Body of pancreas (tissue), 4 donors: Measurements from ENCODE around the gene ASTN2. TPM values are rescaled to one million over a fixed set of nuclear protein-coding genes. Genes with fewer than 3 reads are reported as not detected.

Source experiments
- ATAC-seq: fragments of 150-250 bp; one replicate; pipeline ENCODE4 v1.9.1; 2016
- DNase-seq, 4 donors: peaks; one replicate each; pipeline ENCODE4 v3.0.0-alpha.2; 2019
- H3K27ac ChIP-seq, 4 donors: fragments of 200-600 bp; sonication (generic); 1 replicate in 3 of 4; 2 replicates in 1 of 4; pipeline versions ENCODE4 v1.5.1 to v1.6.1; 2016 to 2019; ENCODE audit warnings: mild to moderate bottlenecking in 1 of 4, mixed read lengths in 1 of 4, moderate library complexity in 1 of 4
- H3K27me3 ChIP-seq, 2 donors: fragments of 200-600 bp; sonication (generic); one replicate each; pipeline ENCODE4 v1.6.0; 2016; ENCODE audit warnings: mild to moderate bottlenecking in 1 of 2
- H3K36me3 ChIP-seq, 2 donors: fragments of 200-600 bp; sonication (generic); replicated peaks in 1 of 2; 2 replicates each; pipeline ENCODE4 v1.5.1; 2016; ENCODE audit warnings: low read depth in 2 of 2; ENCODE audit not compliant: insufficient read depth in 1 of 2
- H3K4me1 ChIP-seq: fragments of 200-600 bp; sonication (generic); one replicate; pipeline ENCODE4 v1.6.0; 2016
- H3K4me3 ChIP-seq, 2 donors: fragments of 200-600 bp; sonication (generic); 1 replicate in 1 of 2; 2 replicates in 1 of 2; pipeline ENCODE4 v1.5.1; 2016 to 2019
- H3K9me3 ChIP-seq, 3 donors: fragments of 200-600 bp; sonication (generic); 1 replicate in 2 of 3; 2 replicates in 1 of 3; pipeline ENCODE4 v1.5.1; 2016
- POLR2A ChIP-seq, 3 donors: fragments of 450-650 bp; IDR thresholded peaks; one replicate each; pipeline ENCODE4 v1.6.1; 2016; ENCODE audit warnings: antibody characterized with exemption in 3 of 3, mild to moderate bottlenecking in 2 of 3
- WGBS, 2 donors: methylation state at CpG; one replicate each; pipeline ENCODE4 v1.1.5; 2017; 5-methylcytosine and 5-hydroxymethylcytosine counted together
- intact Hi-C: fragments of 100-400 bp; cut with DNase I; formaldehyde crosslinking; loops from one replicate; pipeline ENCODE4 v1.15.1; 2023
- total RNA-seq, 2 donors: library from RNA; depleted of rRNA; stranded (reverse); fragments of >200 nt; gene quantifications; one replicate each; pipeline ENCODE4 v1.1.0, GENCODE V29; 2016
- TF ChIP-seq, protein P1 (sequence below), 7 experiments: fragments of 450-650 bp in 4 of 7; fragments of 200-600 bp in 3 of 7; sonication (generic) in 3 of 7; IDR thresholded peaks; one replicate each; pipeline ENCODE4 v1.5.1; 2016 to 2019; ENCODE audit warnings: antibody characterized with exemption in 7 of 7

Gene ASTN2
- total RNA-seq, 2 donors from 2014 or later: 8.2 to 9.6 TPM

DNA sequence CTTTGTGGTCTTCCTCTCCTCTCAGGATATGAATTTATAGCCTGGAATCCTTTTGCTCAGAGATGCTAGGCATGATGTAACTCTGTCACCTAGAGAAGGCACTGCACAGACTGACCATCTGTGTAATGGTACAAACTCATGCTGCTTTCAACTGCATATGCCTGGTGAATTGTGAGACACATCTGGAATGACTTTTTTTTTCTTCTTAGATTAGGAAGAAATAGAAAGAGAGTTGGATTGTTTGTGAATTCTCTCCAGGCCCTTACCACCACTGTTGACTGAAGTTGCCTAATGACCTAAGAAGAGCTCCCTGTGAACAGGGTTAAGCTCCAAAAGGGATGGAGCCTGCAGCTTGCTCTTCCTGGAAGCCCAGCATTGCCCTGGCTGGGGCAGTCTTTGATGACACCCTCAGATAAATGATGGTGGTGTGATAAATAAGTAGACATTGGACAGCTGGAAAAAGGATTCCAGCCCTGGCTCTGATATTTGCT, 775.6 kb downstream of the ASTN2 start:
- Histone ChIP-seq H3K4me1 (no peaks in the 10 kb centered on the region), H3K36me3 (no peaks in the 10 kb centered on the region), H3K9me3 (no peaks in the 10 kb centered on the region), H3K27ac (no peak overlapping the region), H3K27me3 (no peaks in the 10 kb centered on the region), H3K4me3 (no peak overlapping the region)
- TF ChIP-seq, protein P1, sequence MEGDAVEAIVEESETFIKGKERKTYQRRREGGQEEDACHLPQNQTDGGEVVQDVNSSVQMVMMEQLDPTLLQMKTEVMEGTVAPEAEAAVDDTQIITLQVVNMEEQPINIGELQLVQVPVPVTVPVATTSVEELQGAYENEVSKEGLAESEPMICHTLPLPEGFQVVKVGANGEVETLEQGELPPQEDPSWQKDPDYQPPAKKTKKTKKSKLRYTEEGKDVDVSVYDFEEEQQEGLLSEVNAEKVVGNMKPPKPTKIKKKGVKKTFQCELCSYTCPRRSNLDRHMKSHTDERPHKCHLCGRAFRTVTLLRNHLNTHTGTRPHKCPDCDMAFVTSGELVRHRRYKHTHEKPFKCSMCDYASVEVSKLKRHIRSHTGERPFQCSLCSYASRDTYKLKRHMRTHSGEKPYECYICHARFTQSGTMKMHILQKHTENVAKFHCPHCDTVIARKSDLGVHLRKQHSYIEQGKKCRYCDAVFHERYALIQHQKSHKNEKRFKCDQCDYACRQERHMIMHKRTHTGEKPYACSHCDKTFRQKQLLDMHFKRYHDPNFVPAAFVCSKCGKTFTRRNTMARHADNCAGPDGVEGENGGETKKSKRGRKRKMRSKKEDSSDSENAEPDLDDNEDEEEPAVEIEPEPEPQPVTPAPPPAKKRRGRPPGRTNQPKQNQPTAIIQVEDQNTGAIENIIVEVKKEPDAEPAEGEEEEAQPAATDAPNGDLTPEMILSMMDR (IDR thresholded peaks at IDR 0.05): no peak
- no peak for TF ChIP-seq POLR2A (IDR thresholded peaks at IDR 0.05)
- intact Hi-C loops: no loop called here
- DNase-seq: no peak
- ATAC-seq: no peak

DNA sequence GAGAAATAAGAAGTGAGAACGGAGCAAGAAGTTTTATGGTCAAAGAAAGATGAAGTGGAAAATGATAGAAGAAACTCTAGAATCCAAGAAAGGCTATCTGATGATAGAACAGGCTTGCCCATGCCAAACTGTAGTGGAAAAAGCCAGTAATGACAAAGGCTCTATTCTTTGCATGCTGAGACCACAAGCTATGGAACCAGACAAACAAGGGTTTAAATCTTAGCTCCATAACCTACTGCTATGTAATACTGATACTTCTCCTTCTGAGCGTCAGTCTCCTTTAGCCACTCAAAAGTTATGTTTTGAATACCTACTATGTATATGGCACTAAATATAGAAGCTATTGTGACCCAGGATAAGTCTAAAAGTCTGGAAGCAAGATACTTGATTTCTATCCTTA, 778.9 kb downstream of the ASTN2 start:
- TF ChIP-seq, protein P1 (IDR thresholded peaks at IDR 0.05): no peak
- H3K27ac ChIP-seq: no peak overlapping the region
- WGBS, 2 donors: 91 to 93% methylated on average over 2 of the region's 2 CpGs
- H3K27me3 ChIP-seq: no peaks in the 10 kb centered on the region
- H3K9me3 ChIP-seq: no peaks in the 10 kb centered on the region
- H3K4me1 ChIP-seq: no peaks in the 10 kb centered on the region
- DNase-seq (no peak), ATAC-seq (no peak)
- intact Hi-C loops: no loop called here
- no peaks in the 10 kb centered on the region for H3K36me3 ChIP-seq
- H3K4me3 ChIP-seq: no peak overlapping the region

DNA sequence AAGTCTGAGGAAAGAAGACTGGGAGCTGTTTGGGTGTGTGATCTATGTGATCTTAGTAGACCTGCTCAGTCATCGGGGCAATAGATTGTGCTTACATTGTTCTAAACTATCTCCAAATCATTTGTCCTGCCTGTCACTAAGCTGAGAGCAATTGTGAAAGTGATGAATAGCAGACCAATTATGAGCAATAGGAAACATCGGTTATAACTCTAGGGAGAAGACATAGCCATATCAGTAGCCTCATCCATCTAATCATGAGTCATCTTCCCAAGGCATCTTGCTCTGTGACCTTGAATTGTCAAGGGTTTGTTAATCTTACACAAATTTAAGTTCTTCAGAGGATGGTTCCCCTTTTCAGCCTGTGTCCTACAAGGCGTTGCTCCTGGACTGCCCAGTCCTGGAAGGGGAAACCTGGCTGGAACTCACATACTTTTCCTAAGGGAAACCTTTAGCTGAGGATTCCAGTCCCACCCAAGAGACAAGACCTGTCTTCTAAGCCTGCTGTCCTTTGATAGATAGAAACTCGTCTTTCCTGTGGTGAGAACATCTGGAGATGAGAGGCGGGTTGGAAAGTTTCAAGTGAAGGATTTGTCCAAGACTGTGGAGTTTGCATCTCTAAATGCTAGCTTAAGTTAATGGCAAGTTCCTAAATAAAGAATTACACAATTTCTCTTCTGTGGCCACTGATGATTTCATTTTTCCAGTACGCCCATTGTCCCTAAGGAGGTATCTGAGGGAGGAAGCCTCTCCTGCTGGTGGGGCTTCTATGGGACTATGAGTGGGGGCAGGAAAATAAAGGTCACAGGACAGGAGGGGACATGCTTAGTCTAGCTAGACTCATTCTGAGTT, 781.6 kb downstream of the ASTN2 start:
- no peaks in the 10 kb centered on the region for H3K4me1 ChIP-seq
- DNase-seq (no peak), ATAC-seq (peak; percentile 35)
- no peaks in the 10 kb centered on the region for H3K9me3 ChIP-seq
- no peak overlapping the region for H3K27ac ChIP-seq
- intact Hi-C loops: no loop called here
- no peak overlapping the region for H3K4me3 ChIP-seq
- no peaks in the 10 kb centered on the region for H3K36me3 ChIP-seq
- 82 to 86% methylated on average over 6 of the region's 6 CpGs for WGBS, 2 donors
- no peak for TF ChIP-seq POLR2A (IDR thresholded peaks at IDR 0.05)
- TF ChIP-seq, protein P1 (IDR thresholded peaks at IDR 0.05): no peak
- no peaks in the 10 kb centered on the region for H3K27me3 ChIP-seq

DNA sequence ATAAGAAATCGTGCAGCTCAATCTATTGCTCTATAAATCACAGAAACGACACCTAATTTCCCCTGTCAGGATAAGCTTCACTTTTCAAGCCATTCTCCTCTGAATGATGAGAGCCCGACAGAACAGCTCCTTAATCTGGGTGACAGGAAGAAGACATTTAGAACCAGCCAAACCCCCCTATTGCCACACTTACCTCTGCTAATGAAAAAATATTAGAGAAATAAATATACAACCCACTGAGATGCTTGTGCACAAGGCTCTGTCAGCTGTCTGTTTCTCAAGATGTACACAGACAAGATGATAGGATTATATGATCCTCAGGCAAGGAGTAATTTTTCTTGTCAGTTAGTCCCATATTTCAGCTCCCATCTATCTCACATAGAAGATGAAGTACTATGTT, 785.2 kb downstream of the ASTN2 start:
- intact Hi-C loops: no loop called here
- Histone ChIP-seq H3K36me3 (no peaks in the 10 kb centered on the region), H3K4me1 (no peaks in the 10 kb centered on the region), H3K4me3 (no peak overlapping the region), H3K27me3 (no peaks in the 10 kb centered on the region), H3K9me3 (no peaks in the 10 kb centered on the region), H3K27ac (no peak overlapping the region)
- WGBS, 2 donors: 75 to 81% methylated on average over 3 of the region's 3 CpGs
- ATAC-seq (no peak), DNase-seq (no peak)
- TF ChIP-seq POLR2A (IDR thresholded peaks at IDR 0.05): no peak
- TF ChIP-seq, protein P1 (IDR thresholded peaks at IDR 0.05): no peak

DNA sequence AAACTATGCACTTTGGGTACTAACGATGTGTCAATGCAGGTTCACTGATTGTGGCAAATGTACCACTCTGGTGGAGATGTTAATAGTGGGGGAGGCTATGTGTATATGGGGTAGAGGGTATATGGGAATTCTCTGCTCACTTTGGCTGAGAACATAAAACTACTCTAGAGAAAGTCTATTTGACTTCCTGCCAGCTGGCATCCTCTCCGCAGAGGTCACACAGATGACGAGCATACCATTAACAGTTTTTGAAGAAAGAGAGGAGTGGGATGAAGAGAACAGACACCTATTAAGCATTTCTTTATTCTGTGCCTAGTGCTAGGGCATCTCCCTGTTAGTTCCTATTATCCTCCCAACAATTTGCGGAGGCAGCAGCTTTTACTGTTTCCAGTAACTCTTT, 786.1 kb downstream of the ASTN2 start:
- H3K36me3 ChIP-seq: no peaks in the 10 kb centered on the region
- H3K4me3 ChIP-seq: no peak overlapping the region
- DNase-seq (peak in 1 of 4 donors; percentile 16), ATAC-seq (no peak)
- no peak overlapping the region for H3K27ac ChIP-seq
- intact Hi-C loops: no loop called here
- TF ChIP-seq POLR2A (IDR thresholded peaks at IDR 0.05): no peak
- TF ChIP-seq, protein P1 (IDR thresholded peaks at IDR 0.05): no peak
- no peaks in the 10 kb centered on the region for H3K4me1 ChIP-seq
- H3K9me3 ChIP-seq: no peaks in the 10 kb centered on the region
- H3K27me3 ChIP-seq: no peaks in the 10 kb centered on the region
- WGBS, 2 donors: 74 to 79% methylated on average over 4 of the region's 4 CpGs
